Adrenal gland (tissue), 12 donors: ENCODE measurements around the gene OR5K2. TPM values are rescaled to one million over a fixed set of nuclear protein-coding genes. Genes with fewer than 3 reads are reported as not detected.

ENCODE experiments used
- DNase-seq, 7 donors: peaks; one replicate each; pipeline ENCODE4 v3.0.0-alpha.2; 2019 to 2020
- H3K27ac ChIP-seq, 5 donors: fragments of 200-600 bp; sonication (generic) in 4 of 5; 1 replicate in 3 of 5; 2 replicates in 2 of 5; pipeline versions ENCODE4 v1.5.1 to v1.8.0; 2016 to 2020; ENCODE audit warnings: mild to moderate bottlenecking in 1 of 5
- H3K27me3 ChIP-seq: fragments of 200-600 bp; 2 replicates; pipeline ENCODE4 v1.8.0; 2021
- H3K36me3 ChIP-seq, 2 donors: fragments of 200-600 bp; replicated peaks in 1 of 2; 1 replicate in 1 of 2; 2 replicates in 1 of 2; pipeline versions ENCODE4 v1.5.1 to v1.8.0; 2018 to 2022
- H3K4me1 ChIP-seq, 2 donors: fragments of 200-600 bp; replicated peaks in 1 of 2; 1 replicate in 1 of 2; 2 replicates in 1 of 2; pipeline versions ENCODE4 v1.5.1 to v1.8.0; 2018 to 2021
- H3K4me3 ChIP-seq, 4 donors: fragments of 200-600 bp; sonication (generic) in 3 of 4; one replicate each; pipeline ENCODE4 v1.5.1; 2016 to 2018
- H3K9me3 ChIP-seq, 3 donors: fragments of 200-600 bp; sonication (generic) in 1 of 3; replicated peaks in 1 of 3; 1 replicate in 2 of 3; 2 replicates in 1 of 3; pipeline versions ENCODE4 v1.5.1 to v1.8.0; 2016 to 2021
- POLR2A ChIP-seq, 2 donors: fragments of 450-650 bp; IDR thresholded peaks; one replicate each; pipeline ENCODE4 v1.6.1; 2017; ENCODE audit warnings: antibody characterized with exemption in 2 of 2, mild to moderate bottlenecking in 2 of 2, moderate library complexity in 1 of 2
- WGBS, 4 donors: extraction: QIAGEN DNeasy Blood & Tissue Kit in 2 of 4; methylation state at CpG; one replicate each; pipeline versions ENCODE4 v1.1.5 to v1.1.7; 2013 to 2017; 5-methylcytosine and 5-hydroxymethylcytosine counted together
- intact Hi-C, 2 donors: fragments of 100-400 bp; cut with DNase I; formaldehyde crosslinking; loops; one replicate each; pipeline versions ENCODE4 v1.14.1 to v1.15.0; 2022 to 2023
- polyA plus RNA-seq, 3 donors: library from polyadenylated mRNA; stranded (reverse); fragments of 200-250 nt in 2 of 3; fragments of 350-450 nt in 1 of 3; fragmentation: Illumina TruSeq in 1 of 3; extraction: RNeasy Lipid Tissue Mini Kit (QIAGEN cat#74804) in 1 of 3; gene quantifications; one replicate each; pipeline ENCODE4 v1.2.3, GENCODE V29; 2013 to 2014
- total RNA-seq, 9 donors: library from RNA; depleted of rRNA in 4 of 9; stranded (reverse); fragments of >200 nt in 4 of 9; fragments of 120-200 nt in 1 of 9; fragmentation: NEBNext Ultra II Directional in 1 of 9; extraction: Animal tissue kit (Norgen Biotek cat#: 25700) in 1 of 9; gene quantifications; one replicate each; pipeline versions ENCODE4 v1.1.0 to v1.2.4, GENCODE V29; 2013 to 2023
- TF ChIP-seq, protein P1 (sequence below), 6 experiments: fragments of 450-650 bp in 4 of 6; fragments of 200-600 bp in 2 of 6; sonication (generic) in 1 of 6; IDR thresholded peaks; 1 replicate in 5 of 6; 2 replicates in 1 of 6; pipeline versions ENCODE4 v1.5.1 to v1.8.0; 2016 to 2021; ENCODE audit warnings: antibody characterized with exemption in 6 of 6, mild to moderate bottlenecking in 2 of 6, moderate library complexity in 1 of 6
- donor health status: healthy with polysubstance abuse.
- donor health status: Bipolar disorder and iron deficiency.
- donor health status: DM: yes; HTN: yes; CAD: no.
- donor health status: DM: no; HTN: no; CAD: no.
- donor health status: DM: no; HTN: no; CAD: no.
- donor health status: DM: yes; HTN: yes; CAD: no.

Gene OR5K2
- total and polyA plus RNA-seq, 12 donors, result not detected

GRCh38 chr3:98482717-98483482 lies 14.6 kb upstream of the OR5K2 start:
- TF ChIP-seq, protein P1, sequence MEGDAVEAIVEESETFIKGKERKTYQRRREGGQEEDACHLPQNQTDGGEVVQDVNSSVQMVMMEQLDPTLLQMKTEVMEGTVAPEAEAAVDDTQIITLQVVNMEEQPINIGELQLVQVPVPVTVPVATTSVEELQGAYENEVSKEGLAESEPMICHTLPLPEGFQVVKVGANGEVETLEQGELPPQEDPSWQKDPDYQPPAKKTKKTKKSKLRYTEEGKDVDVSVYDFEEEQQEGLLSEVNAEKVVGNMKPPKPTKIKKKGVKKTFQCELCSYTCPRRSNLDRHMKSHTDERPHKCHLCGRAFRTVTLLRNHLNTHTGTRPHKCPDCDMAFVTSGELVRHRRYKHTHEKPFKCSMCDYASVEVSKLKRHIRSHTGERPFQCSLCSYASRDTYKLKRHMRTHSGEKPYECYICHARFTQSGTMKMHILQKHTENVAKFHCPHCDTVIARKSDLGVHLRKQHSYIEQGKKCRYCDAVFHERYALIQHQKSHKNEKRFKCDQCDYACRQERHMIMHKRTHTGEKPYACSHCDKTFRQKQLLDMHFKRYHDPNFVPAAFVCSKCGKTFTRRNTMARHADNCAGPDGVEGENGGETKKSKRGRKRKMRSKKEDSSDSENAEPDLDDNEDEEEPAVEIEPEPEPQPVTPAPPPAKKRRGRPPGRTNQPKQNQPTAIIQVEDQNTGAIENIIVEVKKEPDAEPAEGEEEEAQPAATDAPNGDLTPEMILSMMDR (IDR thresholded peaks at IDR 0.05), result no peak
- no peak for TF ChIP-seq POLR2A (IDR thresholded peaks at IDR 0.05)
- H3K36me3 ChIP-seq, result no peaks in the 10 kb centered on the region
- intact Hi-C loops, result no loop called here
- H3K27me3 ChIP-seq, result no peaks in the 10 kb centered on the region
- no peak for DNase-seq
- no peaks in the 10 kb centered on the region for H3K9me3 ChIP-seq
- no peaks in the 10 kb centered on the region for H3K4me1 ChIP-seq
- H3K4me3 ChIP-seq, result no peak overlapping the region
- no peak overlapping the region for H3K27ac ChIP-seq
- WGBS, 4 donors, result 58 to 83% (median 67%) methylated on average over 2 to 3 of the region's 3 CpGs

DNA sequence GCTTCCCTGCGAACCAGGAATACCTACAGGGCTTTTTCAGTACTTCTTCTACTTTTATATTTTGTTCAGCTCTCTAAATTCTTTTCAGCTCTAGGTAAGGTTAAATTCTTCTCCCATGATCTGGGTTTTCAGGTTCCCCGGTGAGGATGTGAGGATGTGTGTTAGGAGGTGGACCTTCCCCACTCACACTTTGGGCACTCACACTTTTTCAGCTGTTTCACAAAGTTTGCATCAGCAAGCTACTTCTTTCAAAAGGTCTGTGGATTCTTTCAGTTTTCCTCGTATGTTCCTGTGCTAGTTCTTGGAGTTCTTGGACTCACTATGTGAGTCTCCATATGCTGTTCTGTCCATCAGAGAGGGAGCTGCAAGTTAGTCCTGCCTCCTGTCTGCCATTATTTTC lies 13.9 kb upstream of the OR5K2 start:
- WGBS, 4 donors, result 72 to 80% (median 77%) methylated on average over 3 of the region's 3 CpGs
- no peak overlapping the region for H3K27ac ChIP-seq
- H3K36me3 ChIP-seq, result no peaks in the 10 kb centered on the region
- DNase-seq, result no peak
- intact Hi-C loops, result no loop called here
- no peaks in the 10 kb centered on the region for H3K9me3 ChIP-seq
- H3K4me1 ChIP-seq, result no peaks in the 10 kb centered on the region
- TF ChIP-seq, protein P1 (IDR thresholded peaks at IDR 0.05), result no peak
- TF ChIP-seq POLR2A (IDR thresholded peaks at IDR 0.05), result no peak
- no peaks in the 10 kb centered on the region for H3K27me3 ChIP-seq
- H3K4me3 ChIP-seq, result no peak overlapping the region

DNA sequence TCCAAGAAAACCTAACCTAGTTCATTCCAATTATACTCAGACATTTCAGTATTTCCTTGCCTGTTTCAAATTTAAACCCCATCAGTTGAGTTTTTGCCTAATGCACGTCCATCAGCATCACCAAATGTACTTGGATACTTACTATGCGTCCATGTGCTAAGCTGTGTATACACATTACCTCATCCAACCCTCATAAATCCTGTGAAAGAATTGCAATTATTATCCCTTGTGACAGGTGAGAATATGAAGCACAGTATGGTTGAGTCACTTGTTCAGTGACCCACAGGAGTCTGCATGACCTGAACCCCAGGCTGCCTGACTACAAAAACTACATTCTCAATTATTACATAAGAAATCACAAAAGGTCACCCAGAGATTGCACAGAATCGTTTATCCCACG lies 2.5 kb downstream of the OR5K2 start:
- no peak for DNase-seq
- Histone ChIP-seq H3K4me3 (no peak overlapping the region), H3K36me3 (no peaks in the 10 kb centered on the region), H3K27me3 (no peaks in the 10 kb centered on the region), H3K27ac (no peak overlapping the region), H3K9me3 (no peaks in the 10 kb centered on the region), H3K4me1 (no peaks in the 10 kb centered on the region)
- 59 to 72% (median 65%) methylated on average over 4 of the region's 4 CpGs for WGBS, 4 donors
- TF ChIP-seq, protein P1 (IDR thresholded peaks at IDR 0.05), result no peak
- no peak for TF ChIP-seq POLR2A (IDR thresholded peaks at IDR 0.05)
- intact Hi-C loops, result no loop called here

DNA sequence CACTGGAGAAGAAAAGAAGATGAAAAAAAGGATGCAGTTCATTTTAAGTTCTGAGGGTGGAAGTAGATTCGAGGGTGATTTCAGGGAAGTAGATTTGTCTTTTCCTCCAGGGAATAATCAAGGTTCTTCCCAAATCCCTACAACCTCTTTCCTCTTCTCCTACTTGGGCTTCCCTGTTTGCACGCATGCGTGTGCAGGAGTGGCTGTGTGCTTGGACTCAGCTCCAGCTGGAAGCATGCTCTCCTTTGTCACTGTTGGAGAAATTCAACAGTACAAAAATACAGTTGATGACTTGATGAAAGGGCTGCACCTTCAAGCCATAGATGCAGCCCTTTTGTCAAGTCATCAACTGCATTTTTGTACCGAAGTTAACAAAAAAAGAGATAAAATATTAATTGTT lies 3.8 kb downstream of the OR5K2 start:
- 74 to 84% (median 80%) methylated on average over 4 of the region's 4 CpGs for WGBS, 4 donors
- no peaks in the 10 kb centered on the region for H3K4me1 ChIP-seq
- intact Hi-C loops, result no loop called here

More for the DNA sequence above, 3.8 kb downstream of the OR5K2 start:
- H3K27me3 ChIP-seq, result no peaks in the 10 kb centered on the region
- no peak overlapping the region for H3K27ac ChIP-seq
- DNase-seq, result no peak
- no peak overlapping the region for H3K4me3 ChIP-seq
- no peaks in the 10 kb centered on the region for H3K36me3 ChIP-seq
- no peaks in the 10 kb centered on the region for H3K9me3 ChIP-seq
- TF ChIP-seq, protein P1 (IDR thresholded peaks at IDR 0.05), result no peak
- TF ChIP-seq POLR2A (IDR thresholded peaks at IDR 0.05), result no peak
